Neural crest cell (in vitro differentiated cells): Measurements from ENCODE around the gene PCCA. TPM values are rescaled to one million over a fixed set of nuclear protein-coding genes. Genes with fewer than 3 reads are reported as not detected.
"Not testable (repeated sequence)": the region's sequence is repeated elsewhere in the genome, so short reads cannot be mapped to it uniquely, and the experiment has no call there.

Source experiments
- DNase-seq: peaks from one replicate; pipeline ENCODE4 v3.0.0; 2021; ENCODE audit warnings: low read depth, mixed read lengths, low spot score
- H3K27ac Mint-ChIP-seq: one replicate; pipeline ENCODE4 v1.8.0; 2021; ENCODE audit warnings: mild to moderate bottlenecking, mixed read lengths; ENCODE audit not compliant: unreplicated experiment
- H3K27me3 Mint-ChIP-seq: 2 replicates; pipeline ENCODE4 v1.8.0; 2021; ENCODE audit warnings: low read depth, mild to moderate bottlenecking, mixed read lengths
- H3K36me3 Mint-ChIP-seq: 2 replicates; pipeline ENCODE4 v1.8.0; 2021; ENCODE audit warnings: low read depth, mild to moderate bottlenecking, mixed read lengths
- H3K4me1 Mint-ChIP-seq: 2 replicates; pipeline ENCODE4 v1.8.0; 2021; ENCODE audit warnings: mixed read lengths
- H3K4me3 Mint-ChIP-seq: one replicate; pipeline ENCODE4 v1.8.0; 2021; ENCODE audit warnings: mild to moderate bottlenecking, mixed read lengths
- H3K9me3 Mint-ChIP-seq: 2 replicates; pipeline ENCODE4 v1.8.0; 2021; ENCODE audit warnings: mixed read lengths
- CTCF ChIP-seq: fragments of 200-600 bp; sonication (generic); conservative IDR thresholded peaks from 2 replicates; pipeline ENCODE4 v1.5.0; 2021; ENCODE audit warnings: antibody characterized with exemption, mild to moderate bottlenecking
- total RNA-seq: library from RNA; stranded (reverse); gene quantifications from 2 replicates; pipeline ENCODE4 v1.2.1, GENCODE V29; 2021

PCCA gene
- total RNA-seq, 1 donor from 2014 or later = 40.6 TPM

GRCh38 chr13:100069278-100069677, 19.6 kb upstream of the PCCA start:
- Mint-ChIP-seq H3K36me3 (no peaks in the 10 kb centered on the region), H3K4me3 (no peak overlapping the region)

GRCh38 chr13:100075700-100076587, 12.9 kb upstream of the PCCA start:
- Mint-ChIP-seq H3K9me3 (no peaks in the 10 kb centered on the region), H3K27ac (no peak overlapping the region), H3K27me3 (no peaks in the 10 kb centered on the region), H3K36me3 (peaks cover 7% of the 10 kb centered on the region), H3K4me1 (peaks cover 5% of the 10 kb centered on the region), H3K4me3 (no peak overlapping the region)
- DNase-seq = no peak
- TF ChIP-seq CTCF = no peak

More at GRCh38 chr13:100069278-100069677, 19.6 kb upstream of the PCCA start:
- Mint-ChIP-seq H3K9me3 (no peaks in the 10 kb centered on the region), H3K27me3 (no peaks in the 10 kb centered on the region), H3K27ac (no peak overlapping the region), H3K4me1 (peaks cover 8% of the 10 kb centered on the region)
- no peak for DNase-seq
- no peak for TF ChIP-seq CTCF

GRCh38 chr13:100079003-100079402, 9.9 kb upstream of the PCCA start:
- not testable (repeated sequence) for DNase-seq, H3K36me3 Mint-ChIP-seq, H3K4me1 Mint-ChIP-seq, H3K27ac Mint-ChIP-seq, H3K9me3 Mint-ChIP-seq, H3K27me3 Mint-ChIP-seq, H3K4me3 Mint-ChIP-seq

- not testable (repeated sequence) for H3K9me3 Mint-ChIP-seq, H3K27me3 Mint-ChIP-seq, H3K36me3 Mint-ChIP-seq, DNase-seq
- H3K27ac Mint-ChIP-seq = peak overlapping the region; percentile 53
- H3K4me3 Mint-ChIP-seq = peak overlapping the region; percentile 1
- peaks cover 23% of the 10 kb centered on the region for H3K4me1 Mint-ChIP-seq
Measured at GRCh38 chr13:100083401-100083800, 5.5 kb upstream of the PCCA start.

GRCh38 chr13:100088273-100088643, 635 bp upstream of the PCCA start:
- peak overlapping the region; percentile 94 for H3K27ac Mint-ChIP-seq
- H3K27me3 Mint-ChIP-seq = no peaks in the 10 kb centered on the region
- TF ChIP-seq CTCF = no peak
- H3K4me3 Mint-ChIP-seq = peak overlapping the region; percentile 90
- no peaks in the 10 kb centered on the region for H3K9me3 Mint-ChIP-seq
- peaks cover 42% of the 10 kb centered on the region for H3K4me1 Mint-ChIP-seq
- no peak for DNase-seq
- no peaks in the 10 kb centered on the region for H3K36me3 Mint-ChIP-seq

GRCh38 chr13:100089465-100090032, 656 bp downstream of the PCCA start:
- H3K27me3 Mint-ChIP-seq = no peaks in the 10 kb centered on the region
- H3K4me1 Mint-ChIP-seq = peaks cover 42% of the 10 kb centered on the region
- no peaks in the 10 kb centered on the region for H3K36me3 Mint-ChIP-seq
- H3K27ac Mint-ChIP-seq = peak overlapping the region; percentile 88
- H3K4me3 Mint-ChIP-seq = peak overlapping the region; percentile 90
- H3K9me3 Mint-ChIP-seq = no peaks in the 10 kb centered on the region
- DNase-seq = no peak
- no peak for TF ChIP-seq CTCF
